DND-41 (cell line): Measurements from ENCODE around the gene P2RY8.
"Not testable (repeated sequence)": the region's sequence is repeated elsewhere in the genome, so short reads cannot be mapped to it uniquely, and the experiment has no call there.

Experiments
- ATAC-seq: fragments of 200-7000 bp; cut with Tn5 transposase; 3 replicates; pipeline ENCODE4 v1.9.1; 2021; ENCODE audit warnings: low read depth; ENCODE audit not compliant: insufficient read depth
- DNase-seq: peaks from one replicate; pipeline ENCODE4 v3.0.0-alpha.2; 2020
- H2AFZ ChIP-seq: 2 replicates; pipeline ENCODE4 v1.6.0; 2012; ENCODE audit warnings: low read depth, low read length
- H3K27ac ChIP-seq: 2 replicates; pipeline ENCODE4 v1.5.1; 2012; ENCODE audit warnings: low read length, inconsistent platforms
- H3K27me3 ChIP-seq: fragments of 200-600 bp; sonication (generic); 2 replicates; pipeline ENCODE4 v1.6.0; 2012; ENCODE audit warnings: low read length, mild to moderate bottlenecking, inconsistent platforms; ENCODE audit not compliant: insufficient read depth, poor library complexity
- H3K36me3 ChIP-seq: 2 replicates; pipeline ENCODE4 v1.5.1; 2012; ENCODE audit warnings: low read length, inconsistent platforms; ENCODE audit not compliant: insufficient read depth
- H3K4me1 ChIP-seq: 2 replicates; pipeline ENCODE4 v1.5.1; 2012; ENCODE audit warnings: mild to moderate bottlenecking, low read length; ENCODE audit not compliant: insufficient read depth
- H3K4me2 ChIP-seq: 2 replicates; pipeline ENCODE4 v1.6.0; 2012; ENCODE audit warnings: mild to moderate bottlenecking, moderate library complexity, low read length, inconsistent platforms; ENCODE audit not compliant: insufficient read depth
- H3K4me3 ChIP-seq, 2 experiments: fragments of 200-600 bp in 1 of 2; shearing (Covaris generic) in 1 of 2; 2 replicates each; pipeline ENCODE4 v1.5.1; 2012 to 2016; ENCODE audit warnings: inconsistent platforms in 2 of 2, low read length in 2 of 2, mild to moderate bottlenecking in 2 of 2, low read depth in 1 of 2, moderate library complexity in 1 of 2
- H3K79me2 ChIP-seq: 2 replicates; pipeline ENCODE4 v1.6.0; 2012; ENCODE audit warnings: low read length, inconsistent platforms; ENCODE audit not compliant: insufficient read depth
- H3K9ac ChIP-seq: 2 replicates; pipeline ENCODE4 v1.6.0; 2012; ENCODE audit warnings: low read depth, mild to moderate bottlenecking, inconsistent platforms, low read length, moderate library complexity
- H3K9me3 ChIP-seq: 2 replicates; pipeline ENCODE4 v1.5.1; 2012; ENCODE audit warnings: low read length, moderate library complexity, mild to moderate bottlenecking, inconsistent platforms; ENCODE audit not compliant: insufficient read depth, severe bottlenecking
- H4K20me1 ChIP-seq: 2 replicates; pipeline ENCODE4 v1.6.0; 2012; ENCODE audit warnings: low read length; ENCODE audit not compliant: insufficient read depth
- EZH2 ChIP-seq: IDR thresholded peaks from 3 replicates; pipeline ENCODE4 v1.6.1; 2012; ENCODE audit warnings: borderline replicate concordance, low read depth, mild to moderate bottlenecking, moderate library complexity, low read length, inconsistent platforms; ENCODE audit not compliant: severe bottlenecking
- TF ChIP-seq, protein P1 (sequence below): IDR thresholded peaks from 2 replicates; pipeline ENCODE4 v1.5.1; 2012; ENCODE audit warnings: borderline replicate concordance, low read length, moderate library complexity, mild to moderate bottlenecking; ENCODE audit not compliant: poor library complexity, severe bottlenecking; ENCODE audit errors: extremely low read depth

P2RY8 gene

GRCh38 chrX:1427756-1428155 is 109.2 kb downstream of the P2RY8 start:
- Histone ChIP-seq H3K79me2 (no peaks in the 10 kb centered on the region), H3K9me3 (peaks cover 12% of the 10 kb centered on the region), H4K20me1 (no peaks in the 10 kb centered on the region), H3K27ac (no peak overlapping the region), H3K9ac (no peak overlapping the region), H2AFZ (no peak overlapping the region), H3K36me3 (peaks cover 54% of the 10 kb centered on the region), H3K27me3 (no peaks in the 10 kb centered on the region), H3K4me2 (no peak overlapping the region), H3K4me1 (no peaks in the 10 kb centered on the region), H3K4me3 (no peak overlapping the region)
- TF ChIP-seq EZH2 = no peak
- TF ChIP-seq, protein P1, sequence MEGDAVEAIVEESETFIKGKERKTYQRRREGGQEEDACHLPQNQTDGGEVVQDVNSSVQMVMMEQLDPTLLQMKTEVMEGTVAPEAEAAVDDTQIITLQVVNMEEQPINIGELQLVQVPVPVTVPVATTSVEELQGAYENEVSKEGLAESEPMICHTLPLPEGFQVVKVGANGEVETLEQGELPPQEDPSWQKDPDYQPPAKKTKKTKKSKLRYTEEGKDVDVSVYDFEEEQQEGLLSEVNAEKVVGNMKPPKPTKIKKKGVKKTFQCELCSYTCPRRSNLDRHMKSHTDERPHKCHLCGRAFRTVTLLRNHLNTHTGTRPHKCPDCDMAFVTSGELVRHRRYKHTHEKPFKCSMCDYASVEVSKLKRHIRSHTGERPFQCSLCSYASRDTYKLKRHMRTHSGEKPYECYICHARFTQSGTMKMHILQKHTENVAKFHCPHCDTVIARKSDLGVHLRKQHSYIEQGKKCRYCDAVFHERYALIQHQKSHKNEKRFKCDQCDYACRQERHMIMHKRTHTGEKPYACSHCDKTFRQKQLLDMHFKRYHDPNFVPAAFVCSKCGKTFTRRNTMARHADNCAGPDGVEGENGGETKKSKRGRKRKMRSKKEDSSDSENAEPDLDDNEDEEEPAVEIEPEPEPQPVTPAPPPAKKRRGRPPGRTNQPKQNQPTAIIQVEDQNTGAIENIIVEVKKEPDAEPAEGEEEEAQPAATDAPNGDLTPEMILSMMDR = no peak
- DNase-seq (no peak), ATAC-seq (no peak)

GRCh38 chrX:1426321-1426720 is 110.7 kb downstream of the P2RY8 start:
- Histone ChIP-seq H3K36me3 (peaks cover 61% of the 10 kb centered on the region), H3K9me3 (peaks cover 26% of the 10 kb centered on the region)
- not testable (repeated sequence) for ATAC-seq, H2AFZ ChIP-seq, H3K4me3 ChIP-seq, H3K27me3 ChIP-seq, H3K4me2 ChIP-seq, H3K27ac ChIP-seq, H3K9ac ChIP-seq, H4K20me1 ChIP-seq, H3K79me2 ChIP-seq, H3K4me1 ChIP-seq, DNase-seq

GRCh38 chrX:1425381-1425780 is 111.6 kb downstream of the P2RY8 start:
- Histone ChIP-seq H3K9me3 (peaks cover 27% of the 10 kb centered on the region), H3K4me2 (no peak overlapping the region), H3K36me3 (peaks cover 67% of the 10 kb centered on the region), H2AFZ (no peak overlapping the region), H3K9ac (no peak overlapping the region), H3K4me1 (no peaks in the 10 kb centered on the region), H3K79me2 (no peaks in the 10 kb centered on the region), H3K27me3 (no peaks in the 10 kb centered on the region), H4K20me1 (no peaks in the 10 kb centered on the region), H3K27ac (no peak overlapping the region), H3K4me3 (no peak overlapping the region)
- ATAC-seq (no peak), DNase-seq (no peak)
- TF ChIP-seq, protein P1 = no peak
- no peak for TF ChIP-seq EZH2

DNA sequence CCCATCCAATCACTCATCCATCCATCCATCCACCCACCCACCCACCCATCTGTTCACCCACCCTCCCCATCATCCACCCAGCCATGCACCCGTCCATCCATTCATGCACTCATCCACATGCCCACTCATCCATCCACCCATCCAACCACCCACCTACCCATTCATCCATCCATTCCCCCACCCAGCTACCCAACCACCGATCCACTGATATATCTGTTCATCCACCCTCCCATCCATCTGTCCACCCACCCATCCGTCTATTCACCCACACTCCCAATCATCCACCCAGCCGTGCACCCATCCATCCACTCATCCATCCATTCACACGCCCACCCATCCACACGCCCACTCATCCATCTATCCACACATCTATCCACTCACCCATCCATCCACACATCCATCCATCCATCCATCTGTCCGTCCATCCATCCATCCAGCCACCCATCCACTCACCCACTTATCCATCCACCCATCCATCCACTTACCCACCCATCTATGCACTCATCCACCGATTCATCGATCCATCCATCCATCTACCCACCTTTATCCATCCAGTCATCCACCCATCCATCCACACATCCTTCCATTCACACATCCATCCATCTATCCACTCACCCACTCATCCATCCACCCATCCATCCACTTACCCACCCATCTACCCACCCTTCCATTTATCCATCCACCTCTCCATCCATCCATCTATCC is 112.7 kb downstream of the P2RY8 start:
- H3K4me3 ChIP-seq = no peak overlapping the region
- no peak overlapping the region for H2AFZ ChIP-seq
- H3K27me3 ChIP-seq = no peaks in the 10 kb centered on the region
- peaks cover 71% of the 10 kb centered on the region for H3K36me3 ChIP-seq
- no peak overlapping the region for H3K27ac ChIP-seq
- no peak overlapping the region for H3K4me2 ChIP-seq
- H3K79me2 ChIP-seq = no peaks in the 10 kb centered on the region
- no peaks in the 10 kb centered on the region for H3K4me1 ChIP-seq
- TF ChIP-seq, protein P1 = no peak
- no peak for TF ChIP-seq EZH2
- no peak overlapping the region for H3K9ac ChIP-seq
- H4K20me1 ChIP-seq = 0 out of 2 replicates have a peak, but pooled peaks cover 2% of the 10 kb centered on the region
- DNase-seq (no peak), ATAC-seq (no peak)
- peaks cover 27% of the 10 kb centered on the region for H3K9me3 ChIP-seq
